ENCODE results near the gene LLGL2.

LLGL2 gene

GRCh38 chr17:75623386-75623785 lies 97.9 kb downstream of the LLGL2 start:
- TF ChIP-seq, protein P1, sequence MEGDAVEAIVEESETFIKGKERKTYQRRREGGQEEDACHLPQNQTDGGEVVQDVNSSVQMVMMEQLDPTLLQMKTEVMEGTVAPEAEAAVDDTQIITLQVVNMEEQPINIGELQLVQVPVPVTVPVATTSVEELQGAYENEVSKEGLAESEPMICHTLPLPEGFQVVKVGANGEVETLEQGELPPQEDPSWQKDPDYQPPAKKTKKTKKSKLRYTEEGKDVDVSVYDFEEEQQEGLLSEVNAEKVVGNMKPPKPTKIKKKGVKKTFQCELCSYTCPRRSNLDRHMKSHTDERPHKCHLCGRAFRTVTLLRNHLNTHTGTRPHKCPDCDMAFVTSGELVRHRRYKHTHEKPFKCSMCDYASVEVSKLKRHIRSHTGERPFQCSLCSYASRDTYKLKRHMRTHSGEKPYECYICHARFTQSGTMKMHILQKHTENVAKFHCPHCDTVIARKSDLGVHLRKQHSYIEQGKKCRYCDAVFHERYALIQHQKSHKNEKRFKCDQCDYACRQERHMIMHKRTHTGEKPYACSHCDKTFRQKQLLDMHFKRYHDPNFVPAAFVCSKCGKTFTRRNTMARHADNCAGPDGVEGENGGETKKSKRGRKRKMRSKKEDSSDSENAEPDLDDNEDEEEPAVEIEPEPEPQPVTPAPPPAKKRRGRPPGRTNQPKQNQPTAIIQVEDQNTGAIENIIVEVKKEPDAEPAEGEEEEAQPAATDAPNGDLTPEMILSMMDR (IDR thresholded peaks at IDR 0.05), result no peak

DNA sequence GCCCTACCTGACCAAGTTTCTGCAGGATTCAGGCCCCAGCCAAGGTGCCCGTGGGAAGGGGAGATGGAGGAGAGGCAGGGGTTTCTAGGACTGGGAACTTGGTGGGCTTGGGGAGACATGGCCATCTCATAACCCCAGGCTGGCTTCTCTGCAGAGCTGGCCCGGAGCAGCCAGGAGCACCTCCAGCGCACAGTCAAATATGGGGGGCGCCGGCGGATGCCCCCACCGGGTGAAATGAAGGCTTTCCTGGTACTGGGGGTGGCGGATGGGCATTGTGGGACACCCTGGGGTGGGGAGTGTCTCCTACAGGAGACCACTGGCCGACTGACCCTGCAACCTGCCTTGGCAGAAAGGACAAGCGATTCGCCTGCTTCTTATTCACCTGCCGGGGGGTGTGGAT lies 98.5 kb downstream of the LLGL2 start:
- TF ChIP-seq, protein P1 (IDR thresholded peaks at IDR 0.05), result no peak
